Endothelial cell of umbilical vein (primary cell): ENCODE data around the gene ADRM1. TPM values are rescaled to one million over a fixed set of nuclear protein-coding genes. Genes with fewer than 3 reads are reported as not detected.

Experiments used
- BruUV-seq: library from RNA; stranded (reverse); fragments of 400-500 nt; replicated peaks from 2 replicates; lab custom pipeline; 2021; lab: Mats Ljungman, UMichigan
- CTCF ChIA-PET: fragments of 300-600, 350-600 bp; sonication (Branson Sonifier 250); formaldehyde crosslinking; loops from one replicate; lab custom pipeline; 2021; ENCODE audit warnings: antibody characterized with exemption, inconsistent platforms; lab: Charles Lee
- POLR2A ChIA-PET: fragments of 300-600, 350-600 bp; sonication (Branson Sonifier 250); formaldehyde crosslinking; loops from one replicate; lab custom pipeline; 2021; ENCODE audit warnings: antibody characterized with exemption, inconsistent platforms; lab: Charles Lee
- DNase-seq: peaks from one replicate; pipeline ENCODE4 v3.0.0-alpha.2; 2011; ENCODE audit warnings: low read depth, low spot score
- FAIRE-seq: peaks from 2 replicates; lab custom pipeline; 2011; peaks lifted over from hg19 to GRCh38; lab: Jason Lieb, UNC
- H2AFZ ChIP-seq: 2 replicates; pipeline ENCODE4 v1.6.0; 2012; ENCODE audit warnings: low read depth, low read length, control low read depth, inconsistent platforms
- H3K27ac ChIP-seq: 2 replicates; pipeline ENCODE4 v1.5.1; 2011; ENCODE audit warnings: low read depth, mild to moderate bottlenecking, control low read depth, low read length, moderate library complexity; ENCODE audit not compliant: insufficient read depth
- H3K27me3 ChIP-seq, 2 experiments: 2 replicates each; pipeline versions ENCODE4 v1.6.0 to v1.6.1; 2011; ENCODE audit warnings: low read length in 2 of 2, mixed read lengths in 1 of 2; ENCODE audit not compliant: control insufficient read depth in 2 of 2, insufficient read depth in 2 of 2
- H3K36me3 ChIP-seq, 2 experiments: 2 replicates in 1 of 2; 3 replicates in 1 of 2; pipeline ENCODE4 v1.5.1; 2011; ENCODE audit warnings: low read length in 2 of 2, mild to moderate bottlenecking in 1 of 2, moderate library complexity in 1 of 2; ENCODE audit not compliant: control insufficient read depth in 2 of 2, insufficient read depth in 2 of 2; ENCODE audit errors: extremely low read depth in 1 of 2
- H3K4me1 ChIP-seq: 3 replicates; pipeline ENCODE4 v1.5.1; 2011; ENCODE audit warnings: mild to moderate bottlenecking, low read length; ENCODE audit not compliant: control insufficient read depth, insufficient read depth; ENCODE audit errors: extremely low read depth
- H3K4me2 ChIP-seq: 2 replicates; pipeline ENCODE4 v1.6.1; 2011; ENCODE audit warnings: low read length, control low read depth, mixed read lengths; ENCODE audit not compliant: insufficient read depth
- H3K4me3 ChIP-seq, 3 experiments: fragments of 200-600 bp in 1 of 3; sonication (generic), shearing (Covaris generic) in 1 of 3; replicated peaks in 1 of 3; 2 replicates each; pipeline ENCODE4 v1.5.1; 2011 to 2016; ENCODE audit warnings: control low read depth in 3 of 3, low read length in 3 of 3, mild to moderate bottlenecking in 2 of 3, inconsistent platforms in 1 of 3, low read depth in 1 of 3, moderate library complexity in 1 of 3; ENCODE audit not compliant: insufficient read depth in 1 of 3
- H3K79me2 ChIP-seq: 2 replicates; pipeline ENCODE4 v1.6.0; 2012; ENCODE audit warnings: low read length, inconsistent platforms; ENCODE audit not compliant: control insufficient read depth, insufficient read depth
- H3K9ac ChIP-seq: replicated peaks from 2 replicates; pipeline ENCODE3; 2011; ENCODE audit warnings: low read length, control low read depth; ENCODE audit not compliant: insufficient read depth; ENCODE audit errors: extremely low read depth
- H3K9me1 ChIP-seq: replicated peaks from 3 replicates; pipeline ENCODE4 v1.6.0; 2011; ENCODE audit warnings: mild to moderate bottlenecking, low read length; ENCODE audit not compliant: control insufficient read depth, insufficient read depth; ENCODE audit errors: extremely low read depth
- H3K9me3 ChIP-seq: replicated peaks from 2 replicates; pipeline ENCODE4 v1.5.1; 2012; ENCODE audit warnings: low read length, inconsistent platforms; ENCODE audit not compliant: control insufficient read depth, insufficient read depth
- H4K20me1 ChIP-seq: replicated peaks from 2 replicates; pipeline ENCODE3; 2011; ENCODE audit warnings: mild to moderate bottlenecking, low read length; ENCODE audit not compliant: control insufficient read depth, insufficient read depth; ENCODE audit errors: extremely low read depth
- CTCF ChIP-seq, 2 donors: IDR thresholded peaks; 1 replicate in 1 of 2; 2 replicates in 1 of 2; pipeline ENCODE4 v1.5.1; 2011; ENCODE audit warnings: low read length in 2 of 2, mild to moderate bottlenecking in 2 of 2, moderate library complexity in 2 of 2, control low read depth in 1 of 2, inconsistent platforms in 1 of 2, low read depth in 1 of 2; ENCODE audit not compliant: insufficient read depth in 1 of 2; ENCODE audit errors: extremely low read depth in 1 of 2
- EZH2 ChIP-seq: IDR thresholded peaks from 2 replicates; pipeline ENCODE4 v1.6.1; 2012; ENCODE audit warnings: borderline replicate concordance, low read depth, mild to moderate bottlenecking, moderate library complexity, low read length, inconsistent platforms; ENCODE audit not compliant: severe bottlenecking
- FOS ChIP-seq: IDR thresholded peaks from 2 replicates; pipeline ENCODE4 v1.6.1; 2011; ENCODE audit warnings: mild to moderate bottlenecking, low read length, moderate library complexity, borderline replicate concordance; ENCODE audit not compliant: insufficient read depth
- GATA2 ChIP-seq: IDR thresholded peaks from 2 replicates; pipeline ENCODE4 v1.7.0; 2011; ENCODE audit warnings: low read depth, mild to moderate bottlenecking, moderate library complexity, mixed read lengths, low read length; ENCODE audit not compliant: insufficient read length, insufficient read depth
- JUN ChIP-seq: IDR thresholded peaks from 2 replicates; pipeline ENCODE4 v1.6.1; 2011; ENCODE audit warnings: borderline replicate concordance, low read depth; ENCODE audit not compliant: insufficient read length, insufficient read depth
- MAX ChIP-seq: IDR thresholded peaks from 2 replicates; pipeline ENCODE4 v1.6.1; 2011; ENCODE audit not compliant: insufficient read depth, insufficient read length
- MYC ChIP-seq: IDR thresholded peaks from one replicate; pipeline ENCODE4 v1.6.1; 2011; ENCODE audit warnings: mild to moderate bottlenecking, low read depth, low read length
- POLR2A ChIP-seq: IDR thresholded peaks from 2 replicates; pipeline ENCODE4 v1.6.1; 2012; ENCODE audit warnings: low read depth, mild to moderate bottlenecking, control low read depth, low read length
- POLR2AphosphoS5 ChIP-seq: IDR thresholded peaks from 2 replicates; pipeline ENCODE4 v1.6.1; 2012; ENCODE audit warnings: low read depth, mild to moderate bottlenecking, control low read depth, low read length, moderate library complexity; ENCODE audit not compliant: insufficient read depth
- dilution Hi-C: fragments of 300-500 bp; cut with MboI; formaldehyde crosslinking; loops from one replicate; pipeline ENCODE4 v1.15.0; 2019; ENCODE audit warnings: low sequenced_read_pairs; ENCODE audit not compliant: extremely low pct_ligation_motif_present
- intact Hi-C: fragments of 100-400 bp; cut with micrococcal nuclease; formaldehyde crosslinking; loops from one replicate; pipeline ENCODE4 v1.10.0; 2022
- polyA plus RNA-seq, 4 experiments: library from polyadenylated mRNA; depleted of rRNA in 3 of 4; stranded (reverse) in 3 of 4; unstranded in 1 of 4; fragments of >200 nt; gene quantifications; 2 replicates each; pipeline versions ENCODE4 v1.2.1 to v1.2.3, GENCODE V29; 2011 to 2012; ENCODE audit warnings: missing spikeins in 1 of 4
- total RNA-seq: library from RNA; stranded (reverse); gene quantifications from 2 replicates; pipeline ENCODE4 v1.2.3, GENCODE V29; 2021

The ADRM1 gene
- total and polyA plus RNA-seq, 2 donors (not counting 3 experiments of a cell fraction or from before 2014, with no cell fraction given): 154 to 179 TPM

GRCh38 chr20:62330576-62331317 lies 27.9 kb downstream of the ADRM1 start:
- Histone ChIP-seq H3K9ac (no peak overlapping the region), H3K4me2 (no peak overlapping the region), H3K9me3 (no peaks in the 10 kb centered on the region), H3K27me3 (no peaks in the 10 kb centered on the region), H3K4me3 (no peak overlapping the region), H4K20me1 (no peaks in the 10 kb centered on the region), H3K9me1 (no peaks in the 10 kb centered on the region), H2AFZ (no peak overlapping the region), H3K27ac (no peak overlapping the region), H3K36me3 (peaks cover 14 to 60% of the 10 kb centered on the region in 2 experiments), H3K79me2 (no peaks in the 10 kb centered on the region), H3K4me1 (no peaks in the 10 kb centered on the region)
- ChIA-PET POLR2A (no interaction called here), CTCF (interaction anchor here (0.8 kb wide), 1 partner anchor 52 kb away, joined by 3 read pairs; no protein-coding TSS in a partner anchor)
- intact Hi-C loops: no loop called here
- TF ChIP-seq GATA2: no peak
- no peak for TF ChIP-seq MYC
- no peak for TF ChIP-seq POLR2A
- no peak for TF ChIP-seq MAX
- TF ChIP-seq JUN: no peak
- no peak for TF ChIP-seq CTCF (IDR thresholded peaks at IDR 0.05; ENCODE audit: extremely low read depth in 1 of 2, insufficient read depth in 1 of 2, low read depth in 1 of 2, low read length in 2 of 2)
- no peak for TF ChIP-seq EZH2
- TF ChIP-seq FOS: no peak
- TF ChIP-seq POLR2AphosphoS5: no peak
- DNase-seq (no peak), FAIRE-seq (no peak)
- dilution Hi-C loops: no loop called here
- no TSS peak for BruUV-seq
